Liver (tissue), 3 donors: ENCODE data around the gene CILP.

ENCODE experiments used
- ATF3 ChIP-seq: IDR thresholded peaks from 2 replicates; pipeline ENCODE4 v1.6.1; 2016; ENCODE audit warnings: antibody characterized with exemption
- CTCF ChIP-seq: fragments of 150-350 bp; IDR thresholded peaks from 2 replicates; pipeline ENCODE4 v1.5.1; 2017; ENCODE audit warnings: improper control_type of control experiment, low read depth, low read length; ENCODE audit not compliant: missing input control
- GABPA ChIP-seq, 2 donors: IDR thresholded peaks in 1 of 2; conservative IDR thresholded peaks in 1 of 2; 2 replicates each; pipeline ENCODE4 v1.6.1; 2016; ENCODE audit warnings: antibody characterized with exemption in 2 of 2, mild to moderate bottlenecking in 1 of 2, moderate library complexity in 1 of 2
- RAD21 ChIP-seq, 2 donors: IDR thresholded peaks; 2 replicates each; pipeline ENCODE4 v1.6.1; 2016; ENCODE audit warnings: antibody characterized with exemption in 2 of 2, mild to moderate bottlenecking in 2 of 2
- TAF1 ChIP-seq: conservative IDR thresholded peaks from 2 replicates; pipeline ENCODE4 v1.6.1; 2016; ENCODE audit warnings: antibody characterized with exemption, mild to moderate bottlenecking
- donor health status: healthy.
- donor health status: healthy.

GRCh38 chr15:65214010-65214409 lies 2.7 kb upstream of the CILP start:
- TF ChIP-seq CTCF = no peak
- no peak for TF ChIP-seq ATF3
- TF ChIP-seq RAD21 (IDR thresholded peaks at IDR 0.05) = no peak
- no peak for TF ChIP-seq GABPA (IDR thresholded peaks at IDR 0.05 in 1 of 2, conservative IDR thresholded peaks at IDR 0.05 in 1 of 2)
- no peak for TF ChIP-seq TAF1
